Left ventricle myocardium inferior (tissue), 1 donor: ENCODE measurements around the gene SH3PXD2B. TPM values are rescaled to one million over a fixed set of nuclear protein-coding genes. Genes with fewer than 3 reads are reported as not detected.

Experiments used
- DNase-seq: peaks from one replicate; pipeline ENCODE4 v3.0.0-alpha.2; 2020
- H3K27ac ChIP-seq: fragments of 200-600 bp; replicated peaks from 2 replicates; pipeline ENCODE4 v1.8.0; 2021
- H3K27me3 ChIP-seq: fragments of 200-600 bp; 2 replicates; pipeline ENCODE4 v1.8.0; 2021; ENCODE audit warnings: low read depth
- H3K36me3 ChIP-seq: fragments of 200-600 bp; 2 replicates; pipeline ENCODE4 v1.8.0; 2021
- H3K4me1 ChIP-seq: fragments of 200-600 bp; 2 replicates; pipeline ENCODE4 v1.8.0; 2021
- H3K4me3 ChIP-seq: fragments of 200-600 bp; 2 replicates; pipeline ENCODE4 v1.8.0; 2021; ENCODE audit warnings: mild to moderate bottlenecking, moderate library complexity
- H3K9me3 ChIP-seq: fragments of 200-600 bp; replicated peaks from 2 replicates; pipeline ENCODE4 v1.8.0; 2021
- CTCF ChIP-seq: fragments of 200-600 bp; IDR thresholded peaks from 2 replicates; pipeline ENCODE4 v1.8.0; 2021; ENCODE audit warnings: antibody characterized with exemption, mild to moderate bottlenecking, borderline replicate concordance
- intact Hi-C: fragments of 100-400 bp; cut with micrococcal nuclease; formaldehyde crosslinking; loops from one replicate; pipeline ENCODE4 v1.11.0; 2022
- total RNA-seq: library from RNA; stranded (reverse); fragmentation: NEBNext Ultra II Directional; extraction: Animal tissue kit (Norgen Biotek cat#: 25700); gene quantifications from one replicate; pipeline ENCODE4 v1.2.1, GENCODE V29; 2021
- donor health status: DM: no; HTN: yes; CAD: no; lungs with severe emphysema.

Gene SH3PXD2B
- total RNA-seq, 1 donor from 2014 or later: 5.2 TPM

- intact Hi-C loops: no loop called here
- Histone ChIP-seq H3K36me3 (peaks cover 15% of the 10 kb centered on the region), H3K4me3 (no peak overlapping the region), H3K4me1 (peaks cover 7% of the 10 kb centered on the region), H3K27ac (no peak overlapping the region), H3K9me3 (no peaks in the 10 kb centered on the region), H3K27me3 (no peaks in the 10 kb centered on the region)
- TF ChIP-seq CTCF: no peak
- DNase-seq: no peak
Measured at GRCh38 chr5:172377438-172377837, 76.9 kb downstream of the SH3PXD2B start.

- H3K4me1 ChIP-seq: no peaks in the 10 kb centered on the region
- H3K27ac ChIP-seq: no peak overlapping the region
- no peaks in the 10 kb centered on the region for H3K27me3 ChIP-seq
- peaks cover 19% of the 10 kb centered on the region for H3K9me3 ChIP-seq
- no peak for TF ChIP-seq CTCF
- H3K4me3 ChIP-seq: no peak overlapping the region
- DNase-seq: no peak
- intact Hi-C loops: no loop called here
- peaks cover 33% of the 10 kb centered on the region for H3K36me3 ChIP-seq
Measured at GRCh38 chr5:172374783-172375182, 79.5 kb downstream of the SH3PXD2B start.

- Histone ChIP-seq H3K9me3 (peaks cover 19% of the 10 kb centered on the region), H3K27me3 (no peaks in the 10 kb centered on the region), H3K36me3 (peaks cover 33% of the 10 kb centered on the region), H3K4me1 (no peaks in the 10 kb centered on the region), H3K4me3 (no peak overlapping the region), H3K27ac (no peak overlapping the region)
- DNase-seq: no peak
- TF ChIP-seq CTCF: no peak
- intact Hi-C loops: no loop called here
Measured at GRCh38 chr5:172373680-172374079, 80.6 kb downstream of the SH3PXD2B start.

DNA sequence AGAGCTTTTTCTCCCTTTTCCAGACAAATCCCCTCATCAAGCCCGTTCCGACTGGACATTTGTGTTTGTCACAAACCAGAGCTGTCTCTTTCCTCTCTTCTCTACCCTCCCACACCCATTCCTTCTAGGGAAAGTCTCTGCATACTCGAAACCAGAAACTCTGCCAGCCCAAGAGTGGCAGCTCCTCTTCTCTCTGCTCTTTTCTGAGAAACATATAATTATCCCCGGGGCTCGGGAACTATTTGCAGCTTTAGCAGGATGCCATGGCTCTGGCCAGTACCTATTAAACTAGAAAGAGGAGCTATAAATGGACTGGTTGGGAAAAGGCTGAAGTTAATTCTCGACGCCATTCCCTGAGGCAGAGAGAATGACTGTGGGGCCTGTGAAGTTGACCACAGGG is 82.6 kb downstream of the SH3PXD2B start:
- intact Hi-C loops: no loop called here
- Histone ChIP-seq H3K9me3 (peaks cover 19% of the 10 kb centered on the region), H3K27ac (no peak overlapping the region), H3K4me3 (no peak overlapping the region), H3K4me1 (no peaks in the 10 kb centered on the region), H3K36me3 (peaks cover 29% of the 10 kb centered on the region), H3K27me3 (no peaks in the 10 kb centered on the region)
- no peak for TF ChIP-seq CTCF
- no peak for DNase-seq

DNA sequence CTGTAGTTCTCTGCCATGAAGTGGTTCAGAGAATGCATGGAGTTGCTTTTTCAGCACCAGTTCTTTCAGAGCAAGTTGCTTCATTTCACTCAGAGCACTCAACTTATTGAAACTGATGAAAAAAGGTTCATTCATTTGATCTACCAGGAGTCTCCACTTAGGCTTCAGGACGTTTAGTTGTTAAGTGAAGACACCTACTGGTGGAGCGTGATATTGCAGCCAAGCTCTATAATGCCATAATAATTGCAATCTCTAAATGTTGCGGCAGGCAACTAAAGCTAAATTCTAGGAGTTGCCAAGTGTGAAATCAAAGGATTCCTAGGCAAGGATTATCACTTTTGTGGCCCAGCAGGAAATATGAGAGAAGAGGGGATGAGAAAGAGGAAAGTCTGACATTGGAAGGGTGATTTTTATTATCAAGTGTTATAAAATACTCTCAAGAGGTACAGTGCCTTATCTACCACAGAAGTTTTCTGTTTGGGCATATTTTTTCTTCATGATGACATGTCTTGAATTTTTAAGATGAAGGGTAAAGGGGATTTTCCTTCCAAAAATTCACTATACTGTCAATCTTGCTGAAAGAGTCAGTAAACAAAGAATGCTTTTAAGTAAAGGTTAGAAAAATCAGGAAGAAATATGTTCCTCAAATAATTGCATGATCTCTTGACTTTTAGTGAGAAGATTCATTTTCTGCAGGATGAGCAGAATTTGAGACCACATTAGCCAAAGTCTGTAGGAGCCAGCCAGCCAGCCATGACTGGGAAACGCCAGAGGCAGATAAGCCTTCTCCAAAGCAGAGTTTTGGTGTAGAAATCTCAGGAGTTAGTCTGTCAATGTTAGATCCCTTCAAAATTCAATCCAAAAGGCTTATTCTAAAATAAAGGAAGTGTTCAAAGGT is 83.4 kb downstream of the SH3PXD2B start:
- TF ChIP-seq CTCF: peak; percentile 59
- H3K9me3 ChIP-seq: peaks cover 19% of the 10 kb centered on the region
- H3K4me3 ChIP-seq: no peak overlapping the region
- H3K4me1 ChIP-seq: no peaks in the 10 kb centered on the region
- H3K36me3 ChIP-seq: peaks cover 26% of the 10 kb centered on the region
- H3K27me3 ChIP-seq: no peaks in the 10 kb centered on the region
- intact Hi-C loops: no loop called here
- DNase-seq: no peak
- no peak overlapping the region for H3K27ac ChIP-seq
